ENCODE data around the gene ZNF304. TPM values are rescaled to one million over a fixed set of nuclear protein-coding genes. Genes with fewer than 3 reads are reported as not detected.

ZNF304 gene
- total and polyA plus RNA-seq, 2 of the 13 experiments (the other 11 are each of a cell fraction or from before 2014, with no cell fraction given): 3.4 to 8.0 TPM

DNA sequence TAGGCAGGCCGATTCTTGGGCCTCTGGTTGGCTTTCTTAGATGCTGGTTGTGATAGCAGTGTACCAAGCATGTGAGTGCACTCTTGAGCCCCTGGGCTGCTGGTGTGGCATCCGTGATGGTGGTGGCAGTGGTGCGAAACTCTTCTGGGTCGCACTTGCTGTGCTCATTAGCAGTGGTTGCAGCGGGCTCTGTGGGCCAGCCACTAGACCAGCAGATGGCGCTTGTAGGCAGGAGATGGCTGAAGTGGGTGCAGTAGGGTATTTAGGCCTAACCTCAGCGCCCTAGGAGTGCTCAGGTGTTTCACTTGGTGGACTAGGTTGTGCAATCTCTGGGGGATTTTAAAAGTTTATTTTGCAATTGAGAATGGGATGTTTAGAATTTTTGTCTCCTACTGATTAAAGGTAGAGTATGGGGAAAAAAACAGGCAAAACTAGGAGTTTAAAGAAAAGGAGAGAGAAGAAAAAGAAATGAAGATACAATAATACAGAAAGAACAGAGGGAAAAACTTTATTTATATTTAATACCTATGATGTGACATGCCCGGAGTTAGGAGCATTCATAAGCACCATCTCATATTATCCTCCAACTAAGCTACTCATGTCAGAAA is 55.5 kb downstream of the ZNF304 start (continued):
- TF ChIP-seq MAF1 (CRISPR knock-in tag; IDR thresholded peaks at IDR 0.05; ENCODE audit: borderline replicate concordance) (no peak), PCBP2 (optimal IDR thresholded peaks at IDR 0.05; ENCODE audit: low read depth, low read length, poor library complexity, severe bottlenecking) (no peak), POGZ (CRISPR knock-in tag; IDR thresholded peaks at IDR 0.05) (no peak), KLF9 (CRISPR knock-in tag; IDR thresholded peaks at IDR 0.05; ENCODE audit: low read depth) (no peak), ZNF567 (CRISPR knock-in tag; IDR thresholded peaks at IDR 0.05; ENCODE audit: borderline replicate concordance) (no peak), JUND (CRISPR knock-in tag; IDR thresholded peaks at IDR 0.05) (no peak), CHD4 (IDR thresholded peaks at IDR 0.05; ENCODE audit: borderline replicate concordance, low read length) (no peak), FOXA3 (CRISPR knock-in tag; IDR thresholded peaks at IDR 0.05) (peak; percentile 28; the same call in 1 of the 2 replicates), GTF2F1 (IDR thresholded peaks at IDR 0.05; ENCODE audit: low read length) (no peak), KDM4B (CRISPR knock-in tag; IDR thresholded peaks at IDR 0.05) (no peak), ZNF570 (CRISPR knock-in tag; IDR thresholded peaks at IDR 0.05; ENCODE audit: borderline replicate concordance) (no peak), ZNF891 (CRISPR knock-in tag; IDR thresholded peaks at IDR 0.05) (no peak), RORA (CRISPR knock-in tag; IDR thresholded peaks at IDR 0.05) (no peak), BRCA1 (CRISPR knock-in tag; IDR thresholded peaks at IDR 0.05) (0 out of 2 replicates have a peak, but pooled peaks have one; percentile 26), ATAD3A (CRISPR knock-in tag; IDR thresholded peaks at IDR 0.05) (no peak)
- TF ChIP-seq, protein P1, sequence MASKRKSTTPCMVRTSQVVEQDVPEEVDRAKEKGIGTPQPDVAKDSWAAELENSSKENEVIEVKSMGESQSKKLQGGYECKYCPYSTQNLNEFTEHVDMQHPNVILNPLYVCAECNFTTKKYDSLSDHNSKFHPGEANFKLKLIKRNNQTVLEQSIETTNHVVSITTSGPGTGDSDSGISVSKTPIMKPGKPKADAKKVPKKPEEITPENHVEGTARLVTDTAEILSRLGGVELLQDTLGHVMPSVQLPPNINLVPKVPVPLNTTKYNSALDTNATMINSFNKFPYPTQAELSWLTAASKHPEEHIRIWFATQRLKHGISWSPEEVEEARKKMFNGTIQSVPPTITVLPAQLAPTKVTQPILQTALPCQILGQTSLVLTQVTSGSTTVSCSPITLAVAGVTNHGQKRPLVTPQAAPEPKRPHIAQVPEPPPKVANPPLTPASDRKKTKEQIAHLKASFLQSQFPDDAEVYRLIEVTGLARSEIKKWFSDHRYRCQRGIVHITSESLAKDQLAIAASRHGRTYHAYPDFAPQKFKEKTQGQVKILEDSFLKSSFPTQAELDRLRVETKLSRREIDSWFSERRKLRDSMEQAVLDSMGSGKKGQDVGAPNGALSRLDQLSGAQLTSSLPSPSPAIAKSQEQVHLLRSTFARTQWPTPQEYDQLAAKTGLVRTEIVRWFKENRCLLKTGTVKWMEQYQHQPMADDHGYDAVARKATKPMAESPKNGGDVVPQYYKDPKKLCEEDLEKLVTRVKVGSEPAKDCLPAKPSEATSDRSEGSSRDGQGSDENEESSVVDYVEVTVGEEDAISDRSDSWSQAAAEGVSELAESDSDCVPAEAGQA (IDR thresholded peaks at IDR 0.05; ENCODE audit: low read depth): no peak
- TF ChIP-seq, protein P1 (CRISPR knock-in tag; IDR thresholded peaks at IDR 0.05; ENCODE audit: borderline replicate concordance): no peak
- TF ChIP-seq, protein P2, sequence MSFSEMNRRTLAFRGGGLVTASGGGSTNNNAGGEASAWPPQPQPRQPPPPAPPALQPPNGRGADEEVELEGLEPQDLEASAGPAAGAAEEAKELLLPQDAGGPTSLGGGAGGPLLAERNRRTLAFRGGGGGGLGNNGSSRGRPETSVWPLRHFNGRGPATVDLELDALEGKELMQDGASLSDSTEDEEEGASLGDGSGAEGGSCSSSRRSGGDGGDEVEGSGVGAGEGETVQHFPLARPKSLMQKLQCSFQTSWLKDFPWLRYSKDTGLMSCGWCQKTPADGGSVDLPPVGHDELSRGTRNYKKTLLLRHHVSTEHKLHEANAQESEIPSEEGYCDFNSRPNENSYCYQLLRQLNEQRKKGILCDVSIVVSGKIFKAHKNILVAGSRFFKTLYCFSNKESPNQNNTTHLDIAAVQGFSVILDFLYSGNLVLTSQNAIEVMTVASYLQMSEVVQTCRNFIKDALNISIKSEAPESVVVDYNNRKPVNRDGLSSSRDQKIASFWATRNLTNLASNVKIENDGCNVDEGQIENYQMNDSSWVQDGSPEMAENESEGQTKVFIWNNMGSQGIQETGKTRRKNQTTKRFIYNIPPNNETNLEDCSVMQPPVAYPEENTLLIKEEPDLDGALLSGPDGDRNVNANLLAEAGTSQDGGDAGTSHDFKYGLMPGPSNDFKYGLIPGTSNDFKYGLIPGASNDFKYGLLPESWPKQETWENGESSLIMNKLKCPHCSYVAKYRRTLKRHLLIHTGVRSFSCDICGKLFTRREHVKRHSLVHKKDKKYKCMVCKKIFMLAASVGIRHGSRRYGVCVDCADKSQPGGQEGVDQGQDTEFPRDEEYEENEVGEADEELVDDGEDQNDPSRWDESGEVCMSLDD (CRISPR knock-in tag; IDR thresholded peaks at IDR 0.05; ENCODE audit: borderline replicate concordance): no peak
- TF ChIP-seq, protein P3, sequence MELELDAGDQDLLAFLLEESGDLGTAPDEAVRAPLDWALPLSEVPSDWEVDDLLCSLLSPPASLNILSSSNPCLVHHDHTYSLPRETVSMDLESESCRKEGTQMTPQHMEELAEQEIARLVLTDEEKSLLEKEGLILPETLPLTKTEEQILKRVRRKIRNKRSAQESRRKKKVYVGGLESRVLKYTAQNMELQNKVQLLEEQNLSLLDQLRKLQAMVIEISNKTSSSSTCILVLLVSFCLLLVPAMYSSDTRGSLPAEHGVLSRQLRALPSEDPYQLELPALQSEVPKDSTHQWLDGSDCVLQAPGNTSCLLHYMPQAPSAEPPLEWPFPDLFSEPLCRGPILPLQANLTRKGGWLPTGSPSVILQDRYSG (CRISPR knock-in tag; IDR thresholded peaks at IDR 0.05): no peak
- TF ChIP-seq, protein P4, sequence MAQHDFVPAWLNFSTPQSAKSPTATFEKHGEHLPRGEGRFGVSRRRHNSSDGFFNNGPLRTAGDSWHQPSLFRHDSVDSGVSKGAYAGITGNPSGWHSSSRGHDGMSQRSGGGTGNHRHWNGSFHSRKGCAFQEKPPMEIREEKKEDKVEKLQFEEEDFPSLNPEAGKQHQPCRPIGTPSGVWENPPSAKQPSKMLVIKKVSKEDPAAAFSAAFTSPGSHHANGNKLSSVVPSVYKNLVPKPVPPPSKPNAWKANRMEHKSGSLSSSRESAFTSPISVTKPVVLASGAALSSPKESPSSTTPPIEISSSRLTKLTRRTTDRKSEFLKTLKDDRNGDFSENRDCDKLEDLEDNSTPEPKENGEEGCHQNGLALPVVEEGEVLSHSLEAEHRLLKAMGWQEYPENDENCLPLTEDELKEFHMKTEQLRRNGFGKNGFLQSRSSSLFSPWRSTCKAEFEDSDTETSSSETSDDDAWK (CRISPR knock-in tag; IDR thresholded peaks at IDR 0.05): no peak

All from HepG2 (cell line).